GM12874 (cell line): ENCODE data around the gene USP19.

Experiments used
- CTCF ChIP-seq: IDR thresholded peaks from 2 replicates; pipeline ENCODE4 v1.5.1; 2011; ENCODE audit warnings: low read depth, mild to moderate bottlenecking, control low read depth, low read length, moderate library complexity; ENCODE audit not compliant: insufficient read depth

USP19 gene

GRCh38 chr3:49111347-49111746 lies 9.3 kb downstream of the USP19 start:
- TF ChIP-seq CTCF, result no peak

- no peak for TF ChIP-seq CTCF
These were observed 9.8 kb downstream of the USP19 start for GRCh38 chr3:49110780-49111179.

- TF ChIP-seq CTCF, result no peak
These were observed 12.3 kb downstream of the USP19 start for GRCh38 chr3:49108346-49108745.

- TF ChIP-seq CTCF, result no peak
These were observed 16.0 kb downstream of the USP19 start, which contains the start of gene QARS1 for GRCh38 chr3:49104427-49105291. Gene QARS1 (minus strand): TSS chr3:49104757. CDS start chr3:49104733, 24 bp downstream.

- TF ChIP-seq CTCF, result no peak
These were observed 16.6 kb downstream of the USP19 start for GRCh38 chr3:49104052-49104426.

GRCh38 chr3:49100046-49100615 lies 20.5 kb downstream of the USP19 start:
- TF ChIP-seq CTCF, result no peak

- no peak for TF ChIP-seq CTCF
These were observed 21.6 kb downstream of the USP19 start for GRCh38 chr3:49098910-49099630.
